Measurements from ENCODE around the gene TMEM221. TPM values are rescaled to one million over a fixed set of nuclear protein-coding genes. Genes with fewer than 3 reads are reported as not detected.

The TMEM221 gene
- total and polyA plus RNA-seq, 9 of the 15 experiments (the other 6 are each of a cell fraction or from before 2014, with no cell fraction given), result 0.06 to 0.35 TPM; not detected in 7

DNA sequence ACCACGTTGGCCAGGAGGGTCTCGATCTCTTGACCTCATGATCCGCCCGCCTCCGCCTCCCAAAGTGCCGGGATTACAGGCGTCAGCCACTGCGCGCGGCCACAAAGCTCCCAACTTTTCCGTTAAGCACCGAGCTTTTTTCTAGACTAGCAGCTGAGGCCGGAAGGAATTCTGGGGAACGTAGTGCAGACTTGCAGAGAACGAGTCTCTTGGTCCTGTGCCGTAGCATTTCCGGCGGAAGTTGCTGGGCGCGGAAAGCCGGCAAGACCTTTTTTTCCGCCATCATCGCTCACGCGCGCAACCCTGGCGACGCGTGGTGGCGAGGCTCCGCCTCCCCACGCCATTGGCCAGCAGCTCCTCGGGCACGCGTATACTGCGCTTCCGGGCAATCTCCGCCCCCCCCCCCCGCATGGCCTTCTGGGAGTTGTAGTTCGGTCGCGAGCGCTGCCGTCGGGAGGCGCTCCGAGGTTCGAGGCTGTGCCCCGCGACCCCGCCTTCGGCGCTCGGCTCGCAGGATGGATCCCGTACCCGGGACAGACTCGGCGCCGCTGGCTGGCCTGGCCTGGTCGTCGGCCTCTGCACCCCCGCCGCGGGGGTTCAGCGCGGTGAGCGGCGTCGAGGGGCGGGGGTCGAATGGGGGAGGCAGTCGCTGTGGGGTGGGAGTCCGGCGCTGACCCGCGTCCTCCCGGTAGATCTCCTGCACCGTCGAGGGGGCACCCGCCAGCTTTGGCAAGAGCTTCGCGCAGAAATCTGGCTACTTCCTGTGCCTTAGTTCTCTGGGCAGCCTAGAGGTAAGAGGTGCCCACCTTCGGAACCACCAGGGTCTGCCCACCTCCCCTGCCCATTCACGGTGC lies 28.6 kb downstream of the TMEM221 start, which contains the start of gene MVB12A (continued):
- TF ChIP-seq, protein P1, sequence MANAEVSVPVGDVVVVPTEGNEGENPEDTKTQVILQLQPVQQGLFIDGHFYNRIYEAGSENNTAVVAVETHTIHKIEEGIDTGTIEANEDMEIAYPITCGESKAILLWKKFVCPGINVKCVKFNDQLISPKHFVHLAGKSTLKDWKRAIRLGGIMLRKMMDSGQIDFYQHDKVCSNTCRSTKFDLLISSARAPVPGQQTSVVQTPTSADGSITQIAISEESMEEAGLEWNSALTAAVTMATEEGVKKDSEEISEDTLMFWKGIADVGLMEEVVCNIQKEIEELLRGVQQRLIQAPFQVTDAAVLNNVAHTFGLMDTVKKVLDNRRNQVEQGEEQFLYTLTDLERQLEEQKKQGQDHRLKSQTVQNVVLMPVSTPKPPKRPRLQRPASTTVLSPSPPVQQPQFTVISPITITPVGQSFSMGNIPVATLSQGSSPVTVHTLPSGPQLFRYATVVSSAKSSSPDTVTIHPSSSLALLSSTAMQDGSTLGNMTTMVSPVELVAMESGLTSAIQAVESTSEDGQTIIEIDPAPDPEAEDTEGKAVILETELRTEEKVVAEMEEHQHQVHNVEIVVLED (CRISPR knock-in tag; IDR thresholded peaks at IDR 0.05), result peak; percentile 78
- TF ChIP-seq SIX5 (IDR thresholded peaks at IDR 0.05; ENCODE audit: borderline replicate concordance in 1 of 2, insufficient read depth in 1 of 2, low read depth in 1 of 2, low read length in 2 of 2) (peak; percentile 58 to 70), NCOA6 (IDR thresholded peaks at IDR 0.05) (peak; percentile 99), GATAD2B (IDR thresholded peaks at IDR 0.05; ENCODE audit: borderline replicate concordance) (no peak), CREB1 (IDR thresholded peaks at IDR 0.05) (peak; percentile 93), CREB1 (CRISPR knock-in tag; IDR thresholded peaks at IDR 0.05) (peak; percentile 94), NR1H2 (CRISPR knock-in tag; IDR thresholded peaks at IDR 0.05) (no peak), E2F3 (CRISPR knock-in tag; IDR thresholded peaks at IDR 0.05) (no peak), ELF1 (tag; IDR thresholded peaks at IDR 0.05) (peak; percentile 97), ZNF785 (CRISPR knock-in tag; IDR thresholded peaks at IDR 0.05) (no peak), ILF3 (IDR thresholded peaks at IDR 0.05; ENCODE audit: borderline replicate concordance) (no peak), NR2F6 (CRISPR knock-in tag; IDR thresholded peaks at IDR 0.05) (no peak), TCFL5 (CRISPR knock-in tag; conservative IDR thresholded peaks at IDR 0.05) (no peak), CAMTA2 (CRISPR knock-in tag; conservative IDR thresholded peaks at IDR 0.05) (no peak), ADNP (tag; IDR thresholded peaks at IDR 0.05) (peak; percentile 98), RNF2 (IDR thresholded peaks at IDR 0.05) (no peak; the same call in 1 of the 2 replicates)
- TF ChIP-seq, protein P2, sequence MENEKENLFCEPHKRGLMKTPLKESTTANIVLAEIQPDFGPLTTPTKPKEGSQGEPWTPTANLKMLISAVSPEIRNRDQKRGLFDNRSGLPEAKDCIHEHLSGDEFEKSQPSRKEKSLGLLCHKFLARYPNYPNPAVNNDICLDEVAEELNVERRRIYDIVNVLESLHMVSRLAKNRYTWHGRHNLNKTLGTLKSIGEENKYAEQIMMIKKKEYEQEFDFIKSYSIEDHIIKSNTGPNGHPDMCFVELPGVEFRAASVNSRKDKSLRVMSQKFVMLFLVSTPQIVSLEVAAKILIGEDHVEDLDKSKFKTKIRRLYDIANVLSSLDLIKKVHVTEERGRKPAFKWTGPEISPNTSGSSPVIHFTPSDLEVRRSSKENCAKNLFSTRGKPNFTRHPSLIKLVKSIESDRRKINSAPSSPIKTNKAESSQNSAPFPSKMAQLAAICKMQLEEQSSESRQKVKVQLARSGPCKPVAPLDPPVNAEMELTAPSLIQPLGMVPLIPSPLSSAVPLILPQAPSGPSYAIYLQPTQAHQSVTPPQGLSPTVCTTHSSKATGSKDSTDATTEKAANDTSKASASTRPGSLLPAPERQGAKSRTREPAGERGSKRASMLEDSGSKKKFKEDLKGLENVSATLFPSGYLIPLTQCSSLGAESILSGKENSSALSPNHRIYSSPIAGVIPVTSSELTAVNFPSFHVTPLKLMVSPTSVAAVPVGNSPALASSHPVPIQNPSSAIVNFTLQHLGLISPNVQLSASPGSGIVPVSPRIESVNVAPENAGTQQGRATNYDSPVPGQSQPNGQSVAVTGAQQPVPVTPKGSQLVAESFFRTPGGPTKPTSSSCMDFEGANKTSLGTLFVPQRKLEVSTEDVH (IDR thresholded peaks at IDR 0.05; ENCODE audit: low read depth, partially characterized antibody), result peak; percentile 89
- TF ChIP-seq, protein P3, sequence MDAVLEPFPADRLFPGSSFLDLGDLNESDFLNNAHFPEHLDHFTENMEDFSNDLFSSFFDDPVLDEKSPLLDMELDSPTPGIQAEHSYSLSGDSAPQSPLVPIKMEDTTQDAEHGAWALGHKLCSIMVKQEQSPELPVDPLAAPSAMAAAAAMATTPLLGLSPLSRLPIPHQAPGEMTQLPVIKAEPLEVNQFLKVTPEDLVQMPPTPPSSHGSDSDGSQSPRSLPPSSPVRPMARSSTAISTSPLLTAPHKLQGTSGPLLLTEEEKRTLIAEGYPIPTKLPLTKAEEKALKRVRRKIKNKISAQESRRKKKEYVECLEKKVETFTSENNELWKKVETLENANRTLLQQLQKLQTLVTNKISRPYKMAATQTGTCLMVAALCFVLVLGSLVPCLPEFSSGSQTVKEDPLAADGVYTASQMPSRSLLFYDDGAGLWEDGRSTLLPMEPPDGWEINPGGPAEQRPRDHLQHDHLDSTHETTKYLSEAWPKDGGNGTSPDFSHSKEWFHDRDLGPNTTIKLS (IDR thresholded peaks at IDR 0.05; ENCODE audit: borderline replicate concordance, low read depth), result peak; percentile 93
- TF ChIP-seq, protein P4, sequence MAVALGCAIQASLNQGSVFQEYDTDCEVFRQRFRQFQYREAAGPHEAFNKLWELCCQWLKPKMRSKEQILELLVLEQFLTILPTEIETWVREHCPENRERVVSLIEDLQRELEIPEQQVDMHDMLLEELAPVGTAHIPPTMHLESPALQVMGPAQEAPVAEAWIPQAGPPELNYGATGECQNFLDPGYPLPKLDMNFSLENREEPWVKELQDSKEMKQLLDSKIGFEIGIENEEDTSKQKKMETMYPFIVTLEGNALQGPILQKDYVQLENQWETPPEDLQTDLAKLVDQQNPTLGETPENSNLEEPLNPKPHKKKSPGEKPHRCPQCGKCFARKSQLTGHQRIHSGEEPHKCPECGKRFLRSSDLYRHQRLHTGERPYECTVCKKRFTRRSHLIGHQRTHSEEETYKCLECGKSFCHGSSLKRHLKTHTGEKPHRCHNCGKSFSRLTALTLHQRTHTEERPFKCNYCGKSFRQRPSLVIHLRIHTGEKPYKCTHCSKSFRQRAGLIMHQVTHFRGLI (CRISPR knock-in tag; IDR thresholded peaks at IDR 0.05), result no peak

Measured in K562 (cell line).